PC-3 (cell line): ENCODE data around the gene THAP2. TPM values are rescaled to one million over a fixed set of nuclear protein-coding genes. Genes with fewer than 3 reads are reported as not detected.

Experiments
- ATAC-seq: fragments of 200-7000 bp; cut with Tn5 transposase; 2 replicates; pipeline ENCODE4 v1.9.1; 2020; ENCODE audit warnings: mild to moderate bottlenecking, moderate library complexity
- BruUV-seq: library from RNA; stranded (reverse); fragments of 400-500 nt; replicated peaks from 2 replicates; lab custom pipeline; 2021; lab: Mats Ljungman, UMichigan
- CTCF ChIA-PET: fragments of 300-600 bp; sonication (Branson Sonifier 250); formaldehyde crosslinking; loops from one replicate; lab custom pipeline; 2022; ENCODE audit warnings: antibody characterized with exemption; lab: Charles Lee
- POLR2A ChIA-PET: fragments of 300-600 bp; sonication (Branson Sonifier 250); formaldehyde crosslinking; loops from one replicate; lab custom pipeline; 2022; ENCODE audit warnings: antibody characterized with exemption; ENCODE audit not compliant: unreplicated experiment; lab: Charles Lee
- DNase-seq: peaks from one replicate; pipeline ENCODE4 v3.0.0-alpha.2; 2015
- H2AFZ ChIP-seq: fragments of 300-600 bp; sonication (generic); 2 replicates; pipeline ENCODE4 v1.6.0; 2016; ENCODE audit warnings: antibody characterized with exemption, low read length
- H3F3A ChIP-seq: fragments of 300-600 bp; sonication (generic); one replicate; pipeline ENCODE4 v1.6.0; 2017; ENCODE audit warnings: antibody characterized with exemption, low read length, control low read depth, mild to moderate bottlenecking; ENCODE audit not compliant: unreplicated experiment
- H3K27ac ChIP-seq: fragments of 300-600 bp; sonication (generic); 2 replicates; pipeline ENCODE4 v1.5.1; 2016; ENCODE audit warnings: mild to moderate bottlenecking, low read length
- H3K27me3 ChIP-seq: fragments of 300-600 bp; sonication (generic); 2 replicates; pipeline ENCODE4 v1.6.1; 2016; ENCODE audit warnings: low read length, mixed read lengths
- H3K36me3 ChIP-seq: fragments of 300-600 bp; sonication (generic); 2 replicates; pipeline ENCODE4 v1.6.1; 2016; ENCODE audit warnings: low read depth, mixed run types, low read length, mixed read lengths
- H3K4me1 ChIP-seq: fragments of 300-600 bp; sonication (generic); 2 replicates; pipeline ENCODE4 v1.5.1; 2016; ENCODE audit warnings: low read length; ENCODE audit not compliant: insufficient read depth
- H3K4me2 ChIP-seq: fragments of 300-600 bp; sonication (generic); 2 replicates; pipeline ENCODE4 v1.6.0; 2016; ENCODE audit warnings: low read length
- H3K4me3 ChIP-seq: fragments of 300-600 bp; sonication (generic); 2 replicates; pipeline ENCODE4 v1.5.1; 2016; ENCODE audit warnings: mild to moderate bottlenecking, low read length, mixed read lengths
- H3K79me2 ChIP-seq: fragments of 300-600 bp; sonication (generic); 2 replicates; pipeline ENCODE4 v1.6.1; 2017; ENCODE audit warnings: low read length, mixed read lengths
- H3K9ac ChIP-seq: fragments of 300-600 bp; sonication (generic); 2 replicates; pipeline ENCODE4 v1.6.0; 2016; ENCODE audit warnings: mild to moderate bottlenecking, low read length
- H3K9me2 ChIP-seq: fragments of 300-600 bp; sonication (generic); replicated peaks from 2 replicates; pipeline ENCODE4 v1.6.1; 2016; ENCODE audit warnings: mixed run types, low read length, mixed read lengths
- H3K9me3 ChIP-seq: fragments of 300-600 bp; sonication (generic); 2 replicates; pipeline ENCODE4 v1.6.1; 2016; ENCODE audit warnings: low read length, mixed read lengths
- H4K20me1 ChIP-seq: fragments of 300-600 bp; sonication (generic); 2 replicates; pipeline ENCODE4 v1.6.1; 2016; ENCODE audit warnings: low read length, mixed read lengths
- EZH2 ChIP-seq: fragments of 300-600 bp; sonication (generic); IDR thresholded peaks from one replicate; pipeline ENCODE4 v1.6.1; 2017; ENCODE audit warnings: antibody characterized with exemption, mild to moderate bottlenecking, low read length; ENCODE audit not compliant: unreplicated experiment
- EZH2phosphoT487 ChIP-seq: fragments of 300-600 bp; sonication (generic); IDR thresholded peaks from 2 replicates; pipeline ENCODE4 v1.6.1; 2018; ENCODE audit warnings: mild to moderate bottlenecking, antibody characterized with exemption, low read length, borderline replicate concordance
- intact Hi-C: fragments of 100-400 bp; cut with micrococcal nuclease; formaldehyde crosslinking; loops from 2 replicates; pipeline ENCODE4 v1.9.0; 2023
- total RNA-seq: library from RNA; depleted of rRNA; stranded (reverse); fragments of >200 nt; gene quantifications from 2 replicates; pipeline ENCODE4 v1.2.3, GENCODE V29; 2014
- TF ChIP-seq, protein P1 (sequence below): fragments of 300-600 bp; sonication (generic); conservative IDR thresholded peaks from 2 replicates; pipeline ENCODE4 v1.5.1; 2017; ENCODE audit warnings: antibody characterized with exemption, low read depth, mild to moderate bottlenecking, low read length

Gene THAP2
- total RNA-seq, 1 experiment from 2014 or later: 1.2 TPM

GRCh38 chr12:71655907-71656306 is 8.2 kb upstream of the THAP2 start:
- ChIA-PET POLR2A (no interaction called here), CTCF (interaction anchor here (1.1 kb wide), 1 partner anchor 91 kb away, joined by 3 read pairs; no protein-coding TSS in a partner anchor)
- ATAC-seq (no peak), DNase-seq (no peak)
- H3F3A ChIP-seq: no peaks in the 10 kb centered on the region
- no TSS peak for BruUV-seq
- peaks cover 60% of the 10 kb centered on the region for H3K36me3 ChIP-seq
- intact Hi-C loops: no loop called here
- H3K9me2 ChIP-seq: no peaks in the 10 kb centered on the region
- H3K9ac ChIP-seq: no peak overlapping the region
- no peak overlapping the region for H2AFZ ChIP-seq
- peaks cover 13% of the 10 kb centered on the region; the same call in 1 of the 2 replicates for H4K20me1 ChIP-seq
- TF ChIP-seq EZH2 (no peak), EZH2phosphoT487 (no peak)
- TF ChIP-seq, protein P1, sequence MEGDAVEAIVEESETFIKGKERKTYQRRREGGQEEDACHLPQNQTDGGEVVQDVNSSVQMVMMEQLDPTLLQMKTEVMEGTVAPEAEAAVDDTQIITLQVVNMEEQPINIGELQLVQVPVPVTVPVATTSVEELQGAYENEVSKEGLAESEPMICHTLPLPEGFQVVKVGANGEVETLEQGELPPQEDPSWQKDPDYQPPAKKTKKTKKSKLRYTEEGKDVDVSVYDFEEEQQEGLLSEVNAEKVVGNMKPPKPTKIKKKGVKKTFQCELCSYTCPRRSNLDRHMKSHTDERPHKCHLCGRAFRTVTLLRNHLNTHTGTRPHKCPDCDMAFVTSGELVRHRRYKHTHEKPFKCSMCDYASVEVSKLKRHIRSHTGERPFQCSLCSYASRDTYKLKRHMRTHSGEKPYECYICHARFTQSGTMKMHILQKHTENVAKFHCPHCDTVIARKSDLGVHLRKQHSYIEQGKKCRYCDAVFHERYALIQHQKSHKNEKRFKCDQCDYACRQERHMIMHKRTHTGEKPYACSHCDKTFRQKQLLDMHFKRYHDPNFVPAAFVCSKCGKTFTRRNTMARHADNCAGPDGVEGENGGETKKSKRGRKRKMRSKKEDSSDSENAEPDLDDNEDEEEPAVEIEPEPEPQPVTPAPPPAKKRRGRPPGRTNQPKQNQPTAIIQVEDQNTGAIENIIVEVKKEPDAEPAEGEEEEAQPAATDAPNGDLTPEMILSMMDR: no peak
- no peaks in the 10 kb centered on the region for H3K27me3 ChIP-seq
- H3K4me3 ChIP-seq: no peak overlapping the region
- no peaks in the 10 kb centered on the region for H3K9me3 ChIP-seq
- 0 out of 2 replicates have a peak, but pooled peaks cover 17% of the 10 kb centered on the region for H3K4me1 ChIP-seq
- peak overlapping the region; percentile 17; the same call in 1 of the 2 replicates for H3K4me2 ChIP-seq
- H3K79me2 ChIP-seq: peaks cover 91% of the 10 kb centered on the region
- H3K27ac ChIP-seq: no peak overlapping the region

GRCh38 chr12:71656740-71657139 is 7.4 kb upstream of the THAP2 start:
- Histone ChIP-seq H2AFZ (no peak overlapping the region), H3K4me2 (0 out of 2 replicates have a peak overlapping the region, but pooled peaks have one; percentile 7), H3K79me2 (peaks cover 91% of the 10 kb centered on the region), H3K9ac (no peak overlapping the region), H3K36me3 (peaks cover 56% of the 10 kb centered on the region), H3K9me2 (no peaks in the 10 kb centered on the region), H3K9me3 (no peaks in the 10 kb centered on the region), H3K27me3 (no peaks in the 10 kb centered on the region), H4K20me1 (peaks cover 12% of the 10 kb centered on the region), H3F3A (no peaks in the 10 kb centered on the region), H3K4me1 (0 out of 2 replicates have a peak, but pooled peaks cover 20% of the 10 kb centered on the region), H3K4me3 (no peak overlapping the region), H3K27ac (no peak overlapping the region)
- no peak for ATAC-seq
- no peak for TF ChIP-seq EZH2
- TF ChIP-seq, protein P1: no peak
- no peak for TF ChIP-seq EZH2phosphoT487
- CTCF ChIA-PET: interaction anchor here (1.1 kb wide), 1 partner anchor 90 kb away, joined by 3 read pairs; no protein-coding TSS in a partner anchor
- no TSS peak for BruUV-seq
- POLR2A ChIA-PET: no interaction called here
- intact Hi-C loops: no loop called here
- no peak for DNase-seq

DNA sequence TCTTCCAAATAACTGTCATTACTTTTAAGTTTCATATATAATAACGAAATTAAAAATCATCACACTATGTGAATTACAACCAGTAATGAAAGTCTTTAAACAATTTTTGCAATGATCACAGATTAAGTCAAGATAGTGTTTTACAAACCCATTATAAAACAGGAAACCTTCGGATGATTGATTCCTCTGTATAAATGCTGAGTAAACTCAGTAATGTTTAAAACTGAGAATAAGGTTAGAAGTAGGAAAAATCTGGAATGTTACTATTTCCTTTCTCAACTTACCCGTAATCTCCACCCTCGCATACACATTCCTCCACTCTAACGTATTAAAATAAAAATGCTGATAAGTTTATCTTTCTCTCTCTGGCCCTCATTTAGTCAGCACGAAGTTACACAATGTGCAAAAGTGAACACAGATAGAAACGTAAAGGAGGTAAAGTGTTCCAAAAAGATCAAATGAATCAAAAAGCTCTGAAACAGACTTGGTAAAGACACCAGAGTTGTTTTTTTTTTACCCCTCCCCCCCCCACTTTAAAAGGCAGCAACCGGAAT is 2.0 kb upstream of the THAP2 start:
- no TSS peak for BruUV-seq
- Histone ChIP-seq H4K20me1 (peaks cover 18% of the 10 kb centered on the region), H3K27me3 (no peaks in the 10 kb centered on the region), H3K4me2 (peak overlapping the region; percentile 97), H3K27ac (no peak overlapping the region), H3K79me2 (peaks cover 81% of the 10 kb centered on the region), H2AFZ (no peak overlapping the region), H3K36me3 (peaks cover 26% of the 10 kb centered on the region), H3K9me2 (no peaks in the 10 kb centered on the region), H3K9ac (peak overlapping the region; percentile 95), H3K9me3 (no peaks in the 10 kb centered on the region), H3K4me1 (peaks cover 18% of the 10 kb centered on the region), H3K4me3 (peak overlapping the region; percentile 95), H3F3A (no peaks in the 10 kb centered on the region)
- intact Hi-C loops: loop anchor here (2.0 kb wide), 2 partner anchors 25 to 93 kb away; partner anchors contain the start of genes RAB21 and TMEM19
- ATAC-seq (no peak), DNase-seq (no peak)
- CTCF ChIA-PET: interaction anchor here (0.6 to 1.4 kb wide), 2 partner anchors 22 to 24 kb away, joined by 4 to 5 read pairs; partner anchors contain the start of gene TMEM19
- TF ChIP-seq, protein P1: no peak
- no peak for TF ChIP-seq EZH2
- TF ChIP-seq EZH2phosphoT487: no peak
- POLR2A ChIA-PET: no interaction called here
